Measurements from ENCODE around the gene BPI.
A peak's percentile ranks its signal among the peaks of the same experiment; 100 is the strongest.
"Not testable (repeated sequence)": the region's sequence is repeated elsewhere in the genome, so short reads cannot be mapped to it uniquely, and the experiment has no call there.

The BPI gene

GRCh38 chr20:38336726-38337125 is 32.8 kb downstream of the BPI start:
- DNase-seq (ENCODE audit: low spot score) = no peak

- no peak for DNase-seq (ENCODE audit: low spot score)
These were observed 33.7 kb downstream of the BPI start for GRCh38 chr20:38337561-38338140.

GRCh38 chr20:38338849-38339520 is 35.0 kb downstream of the BPI start:
- DNase-seq (ENCODE audit: low spot score) = no peak

GRCh38 chr20:38339521-38339896 is 35.6 kb downstream of the BPI start:
- DNase-seq (ENCODE audit: low spot score) = not testable (repeated sequence)

- no peak for DNase-seq (ENCODE audit: low spot score)
These were observed 36.0 kb downstream of the BPI start for GRCh38 chr20:38339997-38340396.

GRCh38 chr20:38340693-38341092 is 36.7 kb downstream of the BPI start:
- no peak for DNase-seq (ENCODE audit: low spot score)

GRCh38 chr20:38342216-38342615 is 38.3 kb downstream of the BPI start:
- DNase-seq (ENCODE audit: low spot score) = no peak

GRCh38 chr20:38342713-38343310 is 38.9 kb downstream of the BPI start:
- DNase-seq (ENCODE audit: low spot score) = no peak

- peak; percentile 57 for DNase-seq (ENCODE audit: low spot score)
These were observed 39.6 kb downstream of the BPI start for GRCh38 chr20:38343311-38344106.

GRCh38 chr20:38344107-38344701 is 40.2 kb downstream of the BPI start:
- DNase-seq (ENCODE audit: low spot score) = no peak

- DNase-seq (ENCODE audit: low spot score) = no peak
These were observed 41.7 kb downstream of the BPI start for GRCh38 chr20:38345643-38346042.

- no peak for DNase-seq (ENCODE audit: low spot score)
These were observed 42.3 kb downstream of the BPI start, which contains the start of gene LBP for GRCh38 chr20:38346247-38346651. Gene LBP (plus strand): TSS chr20:38346482. CDS start chr20:38346517, 35 bp downstream.

- no peak for DNase-seq (ENCODE audit: low spot score)
These were observed 42.8 kb downstream of the BPI start for GRCh38 chr20:38346741-38347140.

- no peak for DNase-seq (ENCODE audit: low spot score)
These were observed 45.9 kb downstream of the BPI start for GRCh38 chr20:38349856-38350255.

- DNase-seq (ENCODE audit: low spot score) = no peak
These were observed 47.2 kb downstream of the BPI start for GRCh38 chr20:38350879-38351775.

GRCh38 chr20:38353316-38353715 is 49.4 kb downstream of the BPI start:
- DNase-seq (ENCODE audit: low spot score) = peak; percentile 21

GRCh38 chr20:38354227-38354626 is 50.3 kb downstream of the BPI start:
- DNase-seq (ENCODE audit: low spot score) = no peak

GRCh38 chr20:38355161-38356012 is 51.4 kb downstream of the BPI start:
- DNase-seq (ENCODE audit: low spot score) = no peak

- no peak for DNase-seq (ENCODE audit: low spot score)
These were observed 53.8 kb downstream of the BPI start for GRCh38 chr20:38357653-38358207.

- DNase-seq (ENCODE audit: low spot score) = no peak
These were observed 54.6 kb downstream of the BPI start for GRCh38 chr20:38358556-38358955.

Data from AG08396 (cell line).